Endodermal cell (in vitro differentiated cells): ENCODE measurements around the gene TRAF3IP1. TPM values are rescaled to one million over a fixed set of nuclear protein-coding genes. Genes with fewer than 3 reads are reported as not detected.
A peak's percentile ranks its signal among the peaks of the same experiment; 100 is the strongest.

ENCODE experiments used
- DNase-seq: peaks from one replicate; pipeline ENCODE4 v3.0.0-alpha.2; 2017
- H3K27ac ChIP-seq: 2 replicates; pipeline ENCODE4 v1.5.1; 2013; ENCODE audit warnings: mild to moderate bottlenecking, low read depth, low read length, moderate library complexity
- H3K27me3 ChIP-seq: 2 replicates; pipeline ENCODE4 v1.6.1; 2013; ENCODE audit warnings: mild to moderate bottlenecking, low read length, moderate library complexity; ENCODE audit not compliant: insufficient read depth, control insufficient read depth, poor library complexity, severe bottlenecking
- H3K36me3 ChIP-seq: 2 replicates; pipeline ENCODE4 v1.7.0; 2013; ENCODE audit warnings: mild to moderate bottlenecking, low read length, moderate library complexity; ENCODE audit not compliant: control insufficient read depth, insufficient read depth
- H3K4me1 ChIP-seq: one replicate; pipeline ENCODE4 v1.7.0; 2013; ENCODE audit warnings: low read length; ENCODE audit not compliant: control insufficient read depth, insufficient read depth
- H3K4me3 ChIP-seq: 2 replicates; pipeline ENCODE4 v1.5.1; 2013; ENCODE audit warnings: mild to moderate bottlenecking, low read length, moderate library complexity
- H3K9ac ChIP-seq: 2 replicates; pipeline ENCODE4 v1.6.1; 2013; ENCODE audit warnings: mild to moderate bottlenecking, low read length, moderate library complexity; ENCODE audit not compliant: poor library complexity, severe bottlenecking; ENCODE audit errors: extremely low read depth
- H3K9me3 ChIP-seq: 2 replicates; pipeline ENCODE4 v1.6.1; 2013; ENCODE audit warnings: mild to moderate bottlenecking, low read length, moderate library complexity; ENCODE audit not compliant: control insufficient read depth
- H3K27ac Mint-ChIP-seq: 2 replicates; pipeline ENCODE4 v1.8.0; 2020; ENCODE audit warnings: mixed read lengths
- H3K27me3 Mint-ChIP-seq: 2 replicates; pipeline ENCODE4 v1.8.0; 2021; ENCODE audit warnings: mild to moderate bottlenecking, mixed read lengths; ENCODE audit not compliant: insufficient read depth
- H3K36me3 Mint-ChIP-seq: 2 replicates; pipeline ENCODE4 v1.8.0; 2020; ENCODE audit warnings: low read depth, mixed read lengths
- H3K4me1 Mint-ChIP-seq: 2 replicates; pipeline ENCODE4 v1.8.0; 2020; ENCODE audit warnings: mixed read lengths
- H3K4me3 Mint-ChIP-seq: 2 replicates; pipeline ENCODE4 v1.8.0; 2020; ENCODE audit warnings: mild to moderate bottlenecking, moderate library complexity, mixed read lengths
- H3K9me3 Mint-ChIP-seq: 2 replicates; pipeline ENCODE4 v1.8.0; 2020; ENCODE audit warnings: mild to moderate bottlenecking, mixed read lengths
- CTCF ChIP-seq: fragments of 200-600 bp; sonication (generic); conservative IDR thresholded peaks from 2 replicates; pipeline ENCODE4 v1.5.0; 2021; ENCODE audit warnings: antibody characterized with exemption, mild to moderate bottlenecking
- WGBS, 2 experiments: methylation state at CpG; one replicate each; pipeline versions ENCODE4 v1.1.5 to v1.1.7; 2013; ENCODE audit warnings: missing lambda C conversion rate in 2 of 2, mixed read lengths in 1 of 2; ENCODE audit not compliant: insufficient coverage in 1 of 2, insufficient read length in 1 of 2; 5-methylcytosine and 5-hydroxymethylcytosine counted together
- total RNA-seq, 2 donors: library from RNA; stranded (reverse); fragmentation: NEBNext Ultra II Directional in 1 of 2; extraction: Animal tissue kit (Norgen Biotek cat#: 25700) in 1 of 2; gene quantifications; 2 replicates in 1 of 2; 3 replicates in 1 of 2; pipeline ENCODE4 v1.2.1, GENCODE V29; 2021

TRAF3IP1 gene
- total RNA-seq, 2 donors from 2014 or later, result 21.9 to 28.3 TPM

GRCh38 chr2:238304116-238304515, 16.2 kb upstream of the TRAF3IP1 start:
- Mint-ChIP-seq H3K27ac (no peak overlapping the region), H3K27me3 (no peaks in the 10 kb centered on the region), H3K4me1 (peaks cover 4% of the 10 kb centered on the region), H3K4me3 (no peak overlapping the region), H3K36me3 (no peaks in the 10 kb centered on the region), H3K9me3 (no peaks in the 10 kb centered on the region)
- no peak overlapping the region for H3K4me3 ChIP-seq
- no peak overlapping the region for H3K9ac ChIP-seq
- DNase-seq, result no peak
- peaks cover 4% of the 10 kb centered on the region for H3K4me1 ChIP-seq
- H3K36me3 ChIP-seq, result no peaks in the 10 kb centered on the region
- WGBS, 2 experiments, result 90 to 93% methylated on average over 5 to 6 of the region's 6 CpGs
- H3K9me3 ChIP-seq, result no peaks in the 10 kb centered on the region
- H3K27ac ChIP-seq, result no peak overlapping the region
- H3K27me3 ChIP-seq, result no peaks in the 10 kb centered on the region
- TF ChIP-seq CTCF, result no peak

DNA sequence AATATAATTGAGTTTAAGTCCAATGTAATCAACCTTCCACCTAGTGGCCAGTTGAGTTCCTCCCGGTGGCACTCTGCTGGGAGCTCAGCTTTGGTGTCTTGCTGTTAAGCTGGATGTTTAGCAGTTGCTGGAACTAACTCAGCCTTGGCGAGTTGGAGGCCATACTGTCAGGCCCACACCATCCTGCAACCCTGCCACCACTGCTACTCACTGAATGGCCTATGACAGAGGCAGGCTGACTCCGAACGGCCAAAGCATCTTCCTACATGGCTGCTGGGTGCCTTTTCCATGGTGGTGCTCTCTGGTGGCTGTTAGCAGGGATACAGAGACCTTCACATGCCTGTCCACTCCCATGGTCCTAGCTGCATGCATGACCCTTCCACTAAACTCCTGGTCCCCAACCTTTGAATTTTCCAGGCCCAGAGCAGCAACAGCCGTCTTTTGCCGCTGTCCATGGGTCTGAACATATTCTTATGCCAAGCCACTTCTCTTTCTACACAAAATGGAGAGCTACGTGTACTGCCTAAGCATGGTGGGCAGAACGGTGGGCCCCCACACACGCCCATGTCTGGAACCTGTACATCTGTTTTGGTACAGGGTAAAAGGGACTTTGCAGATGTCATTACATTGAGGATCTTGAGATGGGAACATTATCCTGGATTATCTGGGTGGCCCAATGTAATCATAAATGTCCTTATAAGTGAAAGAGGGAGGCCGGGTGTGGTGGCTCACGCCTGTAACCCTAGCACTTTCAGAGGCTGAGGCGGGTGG, 15.0 kb upstream of the TRAF3IP1 start:
- H3K27me3 Mint-ChIP-seq, result no peaks in the 10 kb centered on the region

GRCh38 chr2:238305965-238306671, 14.2 kb upstream of the TRAF3IP1 start:
- no peak for DNase-seq

More for the DNA sequence above, 15.0 kb upstream of the TRAF3IP1 start:
- H3K27ac ChIP-seq, result no peak overlapping the region
- no peak overlapping the region for H3K4me3 Mint-ChIP-seq
- no peak overlapping the region for H3K4me3 ChIP-seq
- DNase-seq, result peak; percentile 77
- no peaks in the 10 kb centered on the region for H3K27me3 ChIP-seq
- 87 to 94% methylated on average over 9 to 12 of the region's 12 CpGs for WGBS, 2 experiments
- H3K36me3 Mint-ChIP-seq, result no peaks in the 10 kb centered on the region
- no peaks in the 10 kb centered on the region for H3K4me1 Mint-ChIP-seq
- no peak overlapping the region for H3K27ac Mint-ChIP-seq
- no peak overlapping the region for H3K9ac ChIP-seq
- peak; percentile 78 for TF ChIP-seq CTCF
- H3K36me3 ChIP-seq, result no peaks in the 10 kb centered on the region
- H3K9me3 Mint-ChIP-seq, result no peaks in the 10 kb centered on the region
- H3K9me3 ChIP-seq, result no peaks in the 10 kb centered on the region
- H3K4me1 ChIP-seq, result no peaks in the 10 kb centered on the region

More at GRCh38 chr2:238305965-238306671, 14.2 kb upstream of the TRAF3IP1 start:
- H3K4me1 ChIP-seq, result no peaks in the 10 kb centered on the region
- Mint-ChIP-seq H3K4me1 (no peaks in the 10 kb centered on the region), H3K9me3 (no peaks in the 10 kb centered on the region), H3K27me3 (no peaks in the 10 kb centered on the region), H3K36me3 (no peaks in the 10 kb centered on the region), H3K27ac (no peak overlapping the region), H3K4me3 (no peak overlapping the region)
- H3K36me3 ChIP-seq, result no peaks in the 10 kb centered on the region
- no peaks in the 10 kb centered on the region for H3K9me3 ChIP-seq
- no peaks in the 10 kb centered on the region for H3K27me3 ChIP-seq
- TF ChIP-seq CTCF, result no peak
- 90 to 94% methylated on average over 7 to 11 of the region's 11 CpGs for WGBS, 2 experiments
- no peak overlapping the region for H3K4me3 ChIP-seq
- H3K9ac ChIP-seq, result no peak overlapping the region
- H3K27ac ChIP-seq, result no peak overlapping the region
